SK-N-SH treated with all-trans-retinoic acid at 6 μM for 48 hours (cell line): ENCODE data around the gene CDH5.

ENCODE experiments used
- SNAI2 ChIP-seq: fragments of 250-450 bp; sonication (Bioruptor Pico); IDR thresholded peaks from 2 replicates; pipeline ENCODE4 v1.5.0; 2020; ENCODE audit warnings: mild to moderate bottlenecking, moderate library complexity
- ZFP3 ChIP-seq: fragments of 250-450 bp; sonication (Bioruptor Pico); IDR thresholded peaks from 2 replicates; pipeline ENCODE4 v1.5.0; 2020; ENCODE audit warnings: mild to moderate bottlenecking, moderate library complexity
- ZFP30 ChIP-seq: fragments of 450-650 bp; formaldehyde crosslinking; IDR thresholded peaks from 2 replicates; pipeline ENCODE4 v1.5.0; 2022; ENCODE audit warnings: mild to moderate bottlenecking, moderate library complexity
- TF ChIP-seq, protein P1 (sequence below): fragments of 250-450 bp; sonication (Bioruptor Pico); IDR thresholded peaks from 2 replicates; pipeline ENCODE4 v1.8.0; 2021; ENCODE audit warnings: low read depth, mild to moderate bottlenecking, moderate library complexity, borderline replicate concordance
- TF ChIP-seq, protein P2 (sequence below): fragments of 250-450 bp; sonication (Bioruptor Pico); IDR thresholded peaks from 2 replicates; pipeline ENCODE4 v1.5.1; 2020; ENCODE audit warnings: low read depth, mild to moderate bottlenecking, moderate library complexity

DNA sequence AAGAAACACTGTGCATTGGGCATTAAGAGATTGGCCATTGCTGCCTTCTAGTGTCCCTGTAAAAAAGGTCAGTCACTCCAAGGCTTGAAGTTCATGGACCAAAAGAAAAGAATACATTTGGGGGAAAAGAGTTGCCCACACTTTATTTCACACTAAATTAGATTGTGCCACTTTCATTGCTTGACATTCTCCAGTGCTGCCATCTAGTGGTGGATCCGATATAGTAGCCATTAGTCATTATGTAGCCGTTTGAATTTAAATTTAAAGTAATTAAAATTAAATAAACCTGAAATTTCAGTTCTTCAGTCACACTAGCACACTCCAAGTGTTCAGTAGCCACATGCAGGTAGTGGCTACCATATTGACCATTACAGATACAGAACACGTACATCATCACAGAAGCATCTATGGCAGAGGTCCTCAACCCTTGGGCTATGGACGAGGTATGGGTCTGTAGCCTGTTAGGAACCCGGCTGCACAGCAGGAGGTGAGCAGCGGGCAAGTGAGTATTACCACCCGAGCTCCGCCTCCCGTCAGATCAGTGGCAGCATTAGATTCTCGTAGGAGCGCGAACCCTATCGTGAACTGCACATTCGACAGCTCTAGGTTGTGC, 21.9 kb upstream of the CDH5 start:
- TF ChIP-seq, protein P1, sequence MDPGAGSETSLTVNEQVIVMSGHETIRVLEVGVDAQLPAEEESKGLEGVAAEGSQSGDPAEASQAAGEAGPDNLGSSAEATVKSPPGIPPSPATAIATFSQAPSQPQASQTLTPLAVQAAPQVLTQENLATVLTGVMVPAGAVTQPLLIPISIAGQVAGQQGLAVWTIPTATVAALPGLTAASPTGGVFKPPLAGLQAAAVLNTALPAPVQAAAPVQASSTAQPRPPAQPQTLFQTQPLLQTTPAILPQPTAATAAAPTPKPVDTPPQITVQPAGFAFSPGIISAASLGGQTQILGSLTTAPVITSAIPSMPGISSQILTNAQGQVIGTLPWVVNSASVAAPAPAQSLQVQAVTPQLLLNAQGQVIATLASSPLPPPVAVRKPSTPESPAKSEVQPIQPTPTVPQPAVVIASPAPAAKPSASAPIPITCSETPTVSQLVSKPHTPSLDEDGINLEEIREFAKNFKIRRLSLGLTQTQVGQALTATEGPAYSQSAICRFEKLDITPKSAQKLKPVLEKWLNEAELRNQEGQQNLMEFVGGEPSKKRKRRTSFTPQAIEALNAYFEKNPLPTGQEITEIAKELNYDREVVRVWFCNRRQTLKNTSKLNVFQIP, result no peak
- TF ChIP-seq, protein P2, sequence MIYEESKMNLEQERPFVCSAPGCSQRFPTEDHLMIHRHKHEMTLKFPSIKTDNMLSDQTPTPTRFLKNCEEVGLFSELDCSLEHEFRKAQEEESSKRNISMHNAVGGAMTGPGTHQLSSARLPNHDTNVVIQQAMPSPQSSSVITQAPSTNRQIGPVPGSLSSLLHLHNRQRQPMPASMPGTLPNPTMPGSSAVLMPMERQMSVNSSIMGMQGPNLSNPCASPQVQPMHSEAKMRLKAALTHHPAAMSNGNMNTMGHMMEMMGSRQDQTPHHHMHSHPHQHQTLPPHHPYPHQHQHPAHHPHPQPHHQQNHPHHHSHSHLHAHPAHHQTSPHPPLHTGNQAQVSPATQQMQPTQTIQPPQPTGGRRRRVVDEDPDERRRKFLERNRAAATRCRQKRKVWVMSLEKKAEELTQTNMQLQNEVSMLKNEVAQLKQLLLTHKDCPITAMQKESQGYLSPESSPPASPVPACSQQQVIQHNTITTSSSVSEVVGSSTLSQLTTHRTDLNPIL (CRISPR knock-in tag), result no peak
- no peak for TF ChIP-seq SNAI2 (CRISPR knock-in tag)
- no peak for TF ChIP-seq ZFP30 (CRISPR knock-in tag)
- no peak for TF ChIP-seq ZFP3
